Fibroblast of pulmonary artery (primary cell): Measurements from ENCODE around the gene CCDC71.

Experiments
- DNase-seq: peaks from one replicate; pipeline ENCODE4 v3.0.0-alpha.2; 2010; ENCODE audit warnings: low read depth
- H3K4me3 ChIP-seq: replicated peaks from 2 replicates; pipeline ENCODE4 v1.5.1; 2011; ENCODE audit warnings: low read depth, mild to moderate bottlenecking, control low read depth, low read length, moderate library complexity
- TF ChIP-seq, protein P1 (sequence below): IDR thresholded peaks from 2 replicates; pipeline ENCODE4 v1.5.1; 2011; ENCODE audit warnings: mild to moderate bottlenecking, control low read depth, low read length, inconsistent platforms; ENCODE audit errors: missing control alignments

The CCDC71 gene

DNA sequence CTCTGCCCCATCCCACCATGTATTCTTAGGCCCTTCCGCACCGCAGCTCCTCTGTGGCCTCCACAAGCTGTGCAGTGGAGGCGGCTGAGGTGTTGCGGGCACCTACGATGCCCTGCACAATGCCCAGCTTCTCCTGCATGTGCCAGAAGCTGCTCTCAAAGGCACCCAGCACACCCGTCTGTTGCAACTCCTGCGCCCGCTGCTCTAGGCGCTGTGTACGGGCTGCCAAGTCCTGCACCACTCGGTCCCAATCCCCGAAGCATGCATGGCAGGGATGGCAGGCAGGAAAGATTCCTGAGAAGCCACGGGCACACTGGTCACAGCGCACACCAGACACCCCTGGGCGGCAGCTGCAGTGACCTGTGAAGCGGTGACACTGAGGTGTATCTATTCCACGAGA, 42.4 kb downstream of the CCDC71 start:
- no peak for DNase-seq
- TF ChIP-seq, protein P1, sequence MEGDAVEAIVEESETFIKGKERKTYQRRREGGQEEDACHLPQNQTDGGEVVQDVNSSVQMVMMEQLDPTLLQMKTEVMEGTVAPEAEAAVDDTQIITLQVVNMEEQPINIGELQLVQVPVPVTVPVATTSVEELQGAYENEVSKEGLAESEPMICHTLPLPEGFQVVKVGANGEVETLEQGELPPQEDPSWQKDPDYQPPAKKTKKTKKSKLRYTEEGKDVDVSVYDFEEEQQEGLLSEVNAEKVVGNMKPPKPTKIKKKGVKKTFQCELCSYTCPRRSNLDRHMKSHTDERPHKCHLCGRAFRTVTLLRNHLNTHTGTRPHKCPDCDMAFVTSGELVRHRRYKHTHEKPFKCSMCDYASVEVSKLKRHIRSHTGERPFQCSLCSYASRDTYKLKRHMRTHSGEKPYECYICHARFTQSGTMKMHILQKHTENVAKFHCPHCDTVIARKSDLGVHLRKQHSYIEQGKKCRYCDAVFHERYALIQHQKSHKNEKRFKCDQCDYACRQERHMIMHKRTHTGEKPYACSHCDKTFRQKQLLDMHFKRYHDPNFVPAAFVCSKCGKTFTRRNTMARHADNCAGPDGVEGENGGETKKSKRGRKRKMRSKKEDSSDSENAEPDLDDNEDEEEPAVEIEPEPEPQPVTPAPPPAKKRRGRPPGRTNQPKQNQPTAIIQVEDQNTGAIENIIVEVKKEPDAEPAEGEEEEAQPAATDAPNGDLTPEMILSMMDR: no peak
- no peak overlapping the region for H3K4me3 ChIP-seq

DNA sequence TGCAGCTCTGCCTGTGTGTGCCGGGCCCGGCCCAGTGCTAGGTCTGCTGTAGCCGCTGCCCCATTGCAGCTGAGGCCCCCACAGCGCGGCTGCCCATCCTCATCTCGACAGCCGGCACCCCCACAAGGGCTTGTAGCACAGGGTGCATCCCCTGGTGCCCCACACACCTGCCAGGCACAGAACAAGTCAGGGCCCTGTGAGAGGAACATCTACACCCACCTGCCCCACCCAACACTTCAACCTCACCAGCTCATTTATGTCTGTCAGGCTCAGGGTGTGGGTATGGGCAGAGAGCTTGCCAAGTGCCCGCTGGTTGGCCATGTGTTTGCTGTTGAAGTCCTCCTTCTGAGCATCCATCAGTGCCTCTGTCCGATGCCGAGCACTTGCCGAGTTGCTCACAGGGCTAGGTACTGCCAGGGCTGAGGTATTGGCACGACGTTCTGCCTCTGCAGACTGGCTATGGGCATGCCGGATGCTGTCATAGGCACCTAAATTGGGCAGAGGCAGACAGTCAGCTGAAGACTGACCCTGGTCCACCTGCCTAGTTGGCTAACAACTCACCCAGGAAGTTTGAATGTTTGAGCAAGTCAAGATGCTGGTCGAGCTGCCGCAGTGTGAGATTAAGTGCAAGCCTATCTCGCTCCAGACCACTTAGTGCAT, 43.1 kb downstream of the CCDC71 start:
- TF ChIP-seq, protein P1: no peak
- no peak overlapping the region for H3K4me3 ChIP-seq

DNA sequence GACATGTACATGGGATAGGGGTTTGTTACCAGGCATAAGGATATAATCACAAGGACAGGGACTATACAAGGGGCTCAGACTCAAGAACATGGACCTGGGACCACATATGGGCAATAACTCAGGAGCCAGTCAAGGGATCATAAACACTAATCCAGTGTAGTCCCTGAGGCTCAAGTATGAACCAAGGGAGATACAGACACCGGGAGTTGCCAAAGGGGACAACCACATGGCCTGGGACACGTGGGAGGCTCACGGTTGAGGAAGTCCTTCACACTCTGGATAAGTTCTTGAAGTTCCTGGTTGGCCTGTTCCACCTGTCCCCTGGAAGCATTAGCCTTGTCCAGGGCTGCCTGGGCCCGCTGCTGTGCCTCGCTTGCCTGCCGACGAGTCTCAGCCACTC, 43.7 kb downstream of the CCDC71 start:
- TF ChIP-seq, protein P1: no peak
- no peak for DNase-seq
- H3K4me3 ChIP-seq: no peak overlapping the region

More for the DNA sequence above, 43.1 kb downstream of the CCDC71 start:
- no peak for DNase-seq

DNA sequence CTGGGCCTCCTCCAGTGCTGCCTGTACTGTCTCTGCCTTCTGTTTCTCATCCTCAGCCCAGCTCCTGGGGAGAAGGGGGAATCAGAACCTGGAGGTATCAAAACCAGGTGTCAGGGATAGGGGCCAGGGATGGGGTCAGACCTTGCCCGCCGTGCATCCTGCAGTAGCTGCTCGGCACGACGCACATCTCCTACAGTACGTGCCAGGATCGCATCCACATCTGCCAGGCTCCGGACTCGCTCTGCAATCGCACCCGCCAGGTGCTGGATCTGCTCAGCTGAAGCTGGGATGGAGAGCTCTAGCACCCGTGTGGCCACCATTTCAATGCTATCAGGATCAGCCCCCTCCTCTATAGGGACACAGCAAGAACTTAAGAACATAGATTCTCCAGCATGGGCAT, 44.1 kb downstream of the CCDC71 start:
- no peak overlapping the region for H3K4me3 ChIP-seq
- DNase-seq: no peak
- TF ChIP-seq, protein P1: no peak

DNA sequence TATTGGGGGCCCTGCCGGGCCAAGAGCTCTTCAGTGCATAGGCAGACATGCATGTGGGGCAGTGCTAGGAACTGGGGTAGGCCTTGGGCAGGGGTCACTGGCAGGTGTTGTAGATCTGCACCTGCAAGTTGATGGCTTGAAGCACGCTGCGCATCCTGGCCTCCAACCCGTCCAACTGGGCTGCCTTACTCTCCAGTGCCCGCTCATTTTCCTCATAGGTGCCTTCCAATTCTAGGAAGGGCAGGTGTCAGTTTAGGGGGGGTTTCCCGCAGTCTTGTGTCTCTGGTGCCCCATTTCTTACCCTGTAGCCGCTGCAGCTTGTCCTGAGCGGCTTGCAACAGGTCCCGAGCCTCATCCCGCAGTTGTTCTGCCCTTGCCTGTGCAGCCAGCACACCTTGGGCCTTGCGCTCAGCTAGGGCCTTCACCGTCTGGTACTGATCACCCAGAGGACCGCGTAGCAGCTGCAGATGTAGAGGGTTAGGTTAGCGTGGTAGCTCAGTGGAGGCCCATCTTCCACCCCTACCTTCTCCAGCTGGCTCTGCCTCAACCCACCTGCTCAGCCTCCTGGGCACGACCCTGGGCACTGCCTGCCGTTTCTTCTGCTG, 44.9 kb downstream of the CCDC71 start:
- DNase-seq: no peak
- H3K4me3 ChIP-seq: peak overlapping the region; percentile 75
- TF ChIP-seq, protein P1: no peak

DNA sequence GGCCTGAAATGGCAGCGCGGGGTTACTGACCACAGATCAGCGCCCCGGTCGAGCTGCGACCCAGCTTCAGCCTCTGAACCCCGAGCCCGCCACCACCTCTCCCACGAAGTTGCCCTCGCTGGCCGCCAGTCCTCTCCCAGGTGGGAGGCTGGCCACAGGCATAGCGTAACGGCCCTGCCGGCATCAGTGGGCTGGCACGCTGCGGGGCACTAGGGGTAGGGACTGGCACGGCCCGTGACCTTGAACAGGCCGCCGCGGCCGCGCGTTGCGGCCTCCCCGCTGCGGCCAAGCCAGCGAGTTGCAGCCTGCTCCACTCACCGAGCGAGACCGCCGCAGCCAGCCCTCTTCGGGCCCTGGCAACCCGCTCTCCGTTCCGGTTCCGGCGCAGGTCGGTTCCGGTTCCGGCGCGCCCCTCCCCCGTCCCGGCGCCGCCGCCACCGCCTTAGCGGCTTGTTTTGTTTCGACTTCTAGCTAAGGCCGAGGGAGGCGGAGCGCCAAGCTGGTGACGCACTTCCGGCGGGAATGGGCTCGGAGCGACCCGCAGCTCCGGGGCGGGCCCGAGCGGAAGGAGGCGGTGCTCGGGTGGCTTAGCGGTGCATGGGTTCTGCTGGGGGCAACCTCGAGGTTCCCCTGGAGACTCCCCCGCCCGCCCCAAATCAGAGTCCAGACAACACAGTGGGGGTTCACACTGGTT, 45.5 kb downstream of the CCDC71 start, which contains the start of gene USP19:
USP19 (minus strand) TSS at position 386 of the 694 bp plus-strand sequence. CDS start 1,678 bp downstream, outside the sequence.
- H3K4me3 ChIP-seq: peak within 1 kb of the TSS; percentile 75
- peak; percentile 94 for DNase-seq
- TF ChIP-seq, protein P1: no peak

DNA sequence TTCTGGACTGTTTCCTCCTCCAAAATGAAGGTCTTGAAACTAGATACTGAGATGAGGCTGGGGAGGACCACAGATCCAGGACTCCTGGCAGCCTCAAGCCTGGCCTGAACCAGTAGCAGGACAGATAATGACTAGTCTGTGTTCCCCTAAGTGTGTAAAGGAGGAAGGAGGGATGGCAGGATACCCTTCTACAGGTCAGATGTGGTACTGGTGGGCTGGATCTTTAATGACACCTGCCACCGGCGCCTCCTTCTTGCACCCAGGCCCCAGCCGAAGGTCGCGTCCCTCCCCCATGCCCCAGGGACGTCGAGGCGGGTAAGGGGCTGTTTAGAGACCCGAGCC, 46.1 kb downstream of the CCDC71 start:
- H3K4me3 ChIP-seq: peak overlapping the region; percentile 75
- DNase-seq: no peak
- TF ChIP-seq, protein P1: no peak
